Urothelium cell line (cell line): Measurements from ENCODE around the gene EPHB2.

ENCODE experiments used
- DNase-seq: peaks from one replicate; pipeline ENCODE4 v3.0.0; 2011; ENCODE audit warnings: low spot score, mixed read lengths
- FAIRE-seq: peaks from 2 replicates; lab custom pipeline; 2011; peaks lifted over from hg19 to GRCh38; lab: Jason Lieb, UNC

EPHB2 gene

DNA sequence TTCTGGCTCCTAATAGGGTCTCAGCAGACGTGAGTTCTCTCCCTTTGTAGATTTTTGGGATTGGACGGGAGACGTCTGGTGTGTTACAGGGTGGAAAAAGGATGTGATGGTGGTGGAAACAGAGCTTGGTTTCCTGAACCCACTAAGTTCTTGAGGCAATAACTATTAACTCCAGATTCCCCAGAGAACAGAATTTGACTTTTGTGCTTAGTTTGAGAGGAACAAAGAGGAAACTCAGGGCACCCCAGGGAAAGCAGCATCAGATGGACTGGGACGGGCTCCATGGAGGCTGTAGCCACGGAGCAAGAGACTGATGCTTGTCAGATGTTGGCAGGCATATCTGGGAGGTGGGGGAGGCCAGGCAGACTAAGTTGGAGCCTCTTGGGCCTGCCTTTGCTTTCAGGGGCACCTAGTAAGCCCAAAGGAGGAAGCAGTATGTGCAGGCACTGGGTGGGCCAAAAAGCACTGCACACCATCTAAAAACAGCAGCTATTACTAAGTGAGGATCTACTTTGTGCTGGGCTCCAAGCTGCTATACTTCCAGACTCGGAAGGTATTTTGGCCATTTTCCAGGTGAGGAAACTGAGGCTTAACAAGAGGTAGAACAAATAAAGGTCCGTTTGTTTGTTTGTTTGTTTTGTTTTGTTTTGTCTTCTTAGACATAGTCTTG is 66.9 kb downstream of the EPHB2 start:
- DNase-seq (no peak), FAIRE-seq (no peak)

DNA sequence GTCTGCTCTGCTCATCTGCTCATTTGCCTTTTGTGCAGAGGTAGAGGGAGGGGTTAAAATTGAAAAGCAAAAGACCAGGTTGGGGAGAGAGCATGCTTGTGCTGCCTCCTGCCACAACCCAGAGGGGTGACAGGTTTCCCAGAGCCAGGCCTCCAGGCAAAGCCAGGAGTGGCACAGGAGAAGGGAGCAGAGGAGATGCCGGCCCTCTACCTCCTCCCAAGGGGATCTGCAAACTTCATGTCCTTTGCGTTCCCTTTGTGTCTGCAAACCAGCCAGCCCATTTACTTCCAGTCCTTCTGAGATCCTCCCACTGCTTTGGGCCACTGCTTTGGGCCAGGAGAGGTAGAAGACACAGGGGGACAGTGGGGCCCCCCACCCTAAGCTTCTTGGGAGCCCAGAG is 67.8 kb downstream of the EPHB2 start:
- FAIRE-seq = no peak

GRCh38 chr1:22778862-22779520 is 68.4 kb downstream of the EPHB2 start:
- FAIRE-seq = peak; percentile 23

More for the DNA sequence above, 67.8 kb downstream of the EPHB2 start:
- no peak for DNase-seq

GRCh38 chr1:22780696-22781095 is 70.1 kb downstream of the EPHB2 start:
- FAIRE-seq = peak; percentile 20
- peak; percentile 50 for DNase-seq

More at GRCh38 chr1:22778862-22779520, 68.4 kb downstream of the EPHB2 start:
- no peak for DNase-seq

DNA sequence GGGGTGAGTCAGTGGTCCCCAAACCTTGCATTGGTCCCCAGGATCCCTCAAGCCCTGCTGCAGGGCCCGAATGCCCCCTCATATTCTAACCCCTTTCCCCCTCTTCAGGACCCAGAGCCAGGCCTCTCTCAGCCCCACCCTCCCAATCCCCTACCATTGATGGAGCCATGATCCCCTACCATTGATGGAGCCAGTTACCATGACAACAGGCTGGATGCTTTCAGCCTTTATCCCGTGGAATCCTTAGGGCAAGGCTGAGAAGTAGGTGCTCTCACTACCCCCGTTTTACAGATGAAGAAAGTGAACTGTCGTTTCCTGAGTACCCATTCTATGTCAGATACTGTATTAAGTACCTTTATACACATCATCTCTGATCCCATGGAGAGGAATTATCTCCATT is 70.8 kb downstream of the EPHB2 start:
- FAIRE-seq (no peak), DNase-seq (no peak)

DNA sequence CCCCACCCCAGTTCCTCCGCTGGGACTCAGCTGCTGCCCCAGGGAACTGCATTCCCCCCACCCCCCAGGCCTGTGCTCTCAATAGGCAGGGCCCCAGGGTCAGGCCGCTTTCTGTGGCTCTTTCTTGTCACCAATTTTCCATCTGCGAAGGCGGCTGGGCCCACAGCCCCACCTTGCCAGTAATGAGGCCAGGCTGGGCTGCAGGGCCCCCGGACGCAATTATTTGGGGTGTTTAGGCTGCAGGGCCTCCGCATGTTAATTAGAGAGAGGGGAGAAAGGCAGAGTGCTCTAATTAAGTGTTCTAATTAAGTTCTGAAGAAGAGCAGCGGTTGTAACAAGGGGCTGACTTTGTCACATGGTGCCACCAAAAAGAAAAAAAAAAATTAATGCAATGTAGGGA is 71.8 kb downstream of the EPHB2 start:
- DNase-seq (no peak), FAIRE-seq (no peak)

- DNase-seq = no peak
- FAIRE-seq = no peak
These were observed 73.7 kb downstream of the EPHB2 start for GRCh38 chr1:22784317-22784716.

DNA sequence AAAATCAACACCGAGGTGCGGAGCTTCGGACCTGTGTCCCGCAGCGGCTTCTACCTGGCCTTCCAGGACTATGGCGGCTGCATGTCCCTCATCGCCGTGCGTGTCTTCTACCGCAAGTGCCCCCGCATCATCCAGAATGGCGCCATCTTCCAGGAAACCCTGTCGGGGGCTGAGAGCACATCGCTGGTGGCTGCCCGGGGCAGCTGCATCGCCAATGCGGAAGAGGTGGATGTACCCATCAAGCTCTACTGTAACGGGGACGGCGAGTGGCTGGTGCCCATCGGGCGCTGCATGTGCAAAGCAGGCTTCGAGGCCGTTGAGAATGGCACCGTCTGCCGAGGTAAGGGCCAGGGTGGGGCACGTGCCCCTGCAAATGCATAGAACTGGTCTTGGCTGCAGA is 74.1 kb downstream of the EPHB2 start:
- no peak for DNase-seq
- FAIRE-seq = no peak

GRCh38 chr1:22786101-22786500 is 75.5 kb downstream of the EPHB2 start:
- DNase-seq (no peak), FAIRE-seq (no peak)

DNA sequence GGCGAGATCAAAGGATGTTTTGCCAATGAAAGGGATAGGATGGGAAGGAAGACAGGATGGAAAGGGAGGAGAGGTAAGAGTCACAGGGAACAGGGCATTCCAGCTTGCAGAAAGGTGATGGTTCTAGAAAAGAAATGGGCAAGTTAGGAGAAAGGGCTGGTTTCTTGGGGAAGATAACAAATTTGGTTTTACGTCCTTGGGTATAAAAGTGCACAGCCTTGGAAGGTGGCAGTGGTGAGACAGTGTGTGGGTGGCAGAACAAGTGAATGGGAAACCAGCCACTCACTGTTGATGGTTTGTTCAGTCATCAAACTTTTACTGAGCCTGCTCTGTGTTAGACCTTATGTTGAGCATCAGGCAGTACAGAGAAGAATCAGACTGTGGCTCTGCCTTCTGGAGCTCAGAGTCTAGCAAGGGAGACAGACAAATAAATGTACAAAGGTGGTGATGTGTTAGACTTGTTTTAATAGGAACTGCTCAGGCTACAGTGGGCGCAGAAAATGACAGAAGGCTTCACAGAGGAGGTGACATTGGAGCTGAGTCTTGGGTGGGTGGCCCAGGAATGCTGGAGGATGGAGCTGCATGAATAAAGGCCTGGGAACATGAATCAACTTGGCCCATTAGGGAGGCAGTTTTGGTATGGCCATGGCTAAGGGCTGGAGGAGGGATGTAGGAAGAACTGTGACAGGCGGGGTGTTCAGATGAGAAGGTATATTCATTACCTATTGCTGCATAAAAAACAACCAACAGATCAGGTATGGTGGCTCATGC is 76.3 kb downstream of the EPHB2 start:
- DNase-seq (no peak), FAIRE-seq (no peak)

- DNase-seq (no peak), FAIRE-seq (no peak)
These were observed 77.0 kb downstream of the EPHB2 start for GRCh38 chr1:22787636-22788035.

- FAIRE-seq (no peak), DNase-seq (no peak)
These were observed 77.6 kb downstream of the EPHB2 start for GRCh38 chr1:22788254-22788661.

GRCh38 chr1:22789356-22789994 is 78.8 kb downstream of the EPHB2 start:
- DNase-seq = peak; percentile 56
- FAIRE-seq = no peak

GRCh38 chr1:22790232-22791008 is 79.8 kb downstream of the EPHB2 start:
- DNase-seq = peak; percentile 52
- FAIRE-seq = no peak

DNA sequence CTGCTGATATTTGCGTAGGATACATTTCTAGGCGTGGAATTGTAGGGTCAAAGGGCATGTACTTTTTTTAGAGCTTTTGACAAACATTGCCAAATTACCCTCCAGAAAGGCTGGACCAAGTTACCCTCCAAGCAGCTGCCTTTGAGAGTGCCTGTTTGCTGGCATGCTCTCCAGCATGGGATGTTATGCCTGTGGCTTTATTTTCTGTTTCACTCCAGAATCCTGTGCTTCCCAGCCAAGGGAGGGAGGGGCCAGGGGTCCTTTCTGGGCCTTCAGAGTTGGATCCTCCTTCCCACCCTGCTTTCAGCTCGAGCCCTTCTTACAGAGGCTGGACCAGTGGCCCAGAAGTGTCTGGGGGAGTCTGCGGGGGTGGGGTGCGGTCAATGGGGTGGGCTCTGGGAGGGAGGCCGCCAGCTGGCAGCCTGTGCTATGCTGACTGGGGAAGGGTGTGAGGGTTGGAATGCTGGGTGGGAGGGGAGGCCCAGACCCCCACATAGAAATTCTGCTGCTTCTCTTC is 81.2 kb downstream of the EPHB2 start:
- DNase-seq = no peak
- FAIRE-seq = no peak

DNA sequence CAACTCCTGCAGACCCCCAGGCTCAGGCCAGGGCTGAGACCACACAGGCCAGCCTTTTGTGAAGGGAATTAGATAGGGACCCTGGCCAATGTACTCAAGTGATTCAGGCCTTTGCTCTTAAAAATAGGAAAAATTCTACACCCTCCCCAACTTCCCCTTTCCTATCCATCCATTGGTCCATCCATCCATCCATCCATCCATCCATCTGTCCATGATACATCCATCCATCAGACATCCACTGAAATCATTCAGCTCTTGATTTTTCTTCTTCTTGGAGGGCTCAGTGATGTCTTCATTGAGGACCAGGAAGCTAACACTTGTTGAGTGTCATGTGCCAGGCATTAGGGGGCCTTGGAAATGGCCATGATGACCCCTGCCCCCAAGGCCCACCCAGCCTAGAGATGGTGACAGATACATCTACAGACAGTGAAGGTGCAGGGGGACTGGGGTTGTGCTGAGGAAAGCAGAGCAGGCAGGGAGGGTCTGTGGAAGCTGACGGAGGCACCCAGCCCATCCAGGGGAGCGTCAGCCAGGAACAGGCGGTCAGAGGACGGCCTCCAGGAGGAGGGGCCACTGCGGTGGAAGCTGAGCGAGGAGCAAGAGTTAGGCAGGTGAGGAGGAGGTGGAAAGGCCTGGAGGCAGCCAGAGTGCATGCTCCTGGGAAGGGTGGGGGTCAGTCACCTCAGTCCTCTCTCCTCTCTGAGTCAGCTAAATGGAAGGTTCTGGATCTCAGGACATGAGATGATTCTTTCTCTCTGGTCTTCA is 81.9 kb downstream of the EPHB2 start:
- DNase-seq (no peak), FAIRE-seq (no peak)

DNA sequence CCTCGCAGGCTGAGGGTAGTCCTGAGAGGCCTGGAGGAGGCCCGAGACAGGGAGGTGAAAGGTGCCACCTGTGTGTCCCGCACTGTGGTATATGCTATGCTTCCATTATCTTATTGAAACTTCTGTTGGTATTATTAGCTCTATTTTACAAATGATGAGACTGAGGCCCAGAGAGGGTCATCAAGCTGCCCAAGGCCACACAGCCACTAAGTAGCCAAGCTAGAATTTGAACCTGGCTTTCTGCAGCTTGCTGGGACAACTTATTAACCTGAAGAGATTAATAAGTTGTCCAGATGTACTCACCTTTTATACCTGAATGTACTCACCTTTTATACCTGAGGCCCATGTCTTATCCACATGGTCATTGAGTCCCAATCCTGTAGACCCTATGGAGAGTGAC is 83.0 kb downstream of the EPHB2 start:
- DNase-seq (no peak), FAIRE-seq (no peak)

DNA sequence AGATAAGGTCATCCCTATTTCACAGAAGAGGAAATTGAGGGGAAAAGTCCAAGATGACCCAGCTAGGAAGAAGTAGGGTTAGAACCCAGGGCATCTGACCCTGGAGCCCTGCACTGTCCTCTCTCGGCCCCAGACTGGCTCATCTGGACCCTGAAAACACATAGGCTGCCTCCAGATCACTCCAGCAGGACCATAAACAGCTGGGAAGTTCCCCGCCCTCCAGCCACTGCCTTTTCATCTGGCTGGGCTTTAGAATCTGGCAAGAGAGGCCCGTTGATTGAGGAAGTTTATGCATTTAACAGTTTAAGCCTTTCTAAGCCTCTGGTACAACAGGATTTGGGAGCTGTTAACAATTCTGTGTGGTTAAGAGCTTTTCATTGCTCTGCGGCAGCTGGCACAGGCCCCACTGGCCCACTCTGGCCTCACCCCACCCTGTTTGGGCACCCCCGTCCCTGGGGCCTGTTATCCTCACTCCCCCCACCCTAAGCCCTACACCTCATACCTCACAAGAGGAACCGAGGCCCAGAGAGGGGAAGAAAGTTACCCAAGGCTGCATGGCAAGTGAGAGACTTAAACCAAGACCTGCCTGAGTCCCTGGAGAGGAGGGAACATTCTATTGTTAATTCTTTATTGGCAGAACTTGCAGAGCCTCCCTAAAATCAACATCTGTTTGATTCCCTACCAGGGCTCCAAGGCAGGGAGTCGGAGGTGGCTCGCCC is 84.2 kb downstream of the EPHB2 start:
- no peak for FAIRE-seq
- DNase-seq = no peak

- DNase-seq (no peak), FAIRE-seq (no peak)
These were observed 84.7 kb downstream of the EPHB2 start for GRCh38 chr1:22795366-22795714.
